ENCODE measurements around the gene SPATA19.

The SPATA19 gene

DNA sequence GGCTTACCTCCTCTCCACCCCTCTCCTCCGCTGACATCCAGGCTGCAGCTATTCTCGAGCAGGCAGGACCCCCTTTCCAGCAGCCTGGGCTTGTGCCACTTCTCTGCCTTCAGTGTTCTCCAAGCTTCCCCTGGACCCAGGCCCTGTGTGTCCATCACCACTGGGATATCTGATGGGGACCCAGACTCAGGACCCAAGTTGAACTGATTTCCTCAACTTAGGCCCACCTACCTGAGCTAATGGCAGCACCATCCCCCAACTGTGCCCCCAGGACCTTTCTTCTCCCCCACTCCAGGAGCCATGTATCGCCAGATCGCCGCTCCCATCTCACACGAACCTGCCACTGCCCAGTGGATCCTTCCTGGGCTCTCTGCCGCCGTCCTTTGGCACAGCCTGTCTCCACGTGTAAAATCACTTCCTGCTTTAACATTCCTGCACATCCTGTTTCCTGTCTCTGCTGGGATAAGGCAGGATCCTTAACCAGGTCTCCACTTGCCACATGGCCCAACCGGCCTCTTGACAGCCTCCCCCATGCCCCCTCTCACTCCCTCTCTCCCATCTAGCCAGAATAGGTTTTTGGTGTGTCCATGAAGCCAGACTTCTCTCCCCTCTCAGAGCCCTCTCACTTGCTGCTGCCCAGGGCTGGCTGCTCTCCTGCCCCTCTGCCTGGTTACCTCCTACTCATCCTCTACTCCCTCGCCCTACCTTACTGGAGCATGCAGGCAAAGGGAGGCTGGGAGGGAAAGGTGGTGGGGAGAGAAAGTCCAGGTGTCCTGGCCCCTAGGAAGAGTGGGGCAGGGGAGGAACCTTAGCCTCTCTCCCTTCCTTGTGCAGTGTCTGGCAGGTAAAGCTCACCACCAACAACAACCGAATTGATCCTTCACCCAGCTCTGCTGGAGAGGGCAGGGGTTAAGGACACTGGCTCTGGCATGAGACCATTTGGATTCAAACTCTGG lies 9.4 kb downstream of the SPATA19 start:
- DNase-seq (ENCODE audit: low read depth) = no peak

DNA sequence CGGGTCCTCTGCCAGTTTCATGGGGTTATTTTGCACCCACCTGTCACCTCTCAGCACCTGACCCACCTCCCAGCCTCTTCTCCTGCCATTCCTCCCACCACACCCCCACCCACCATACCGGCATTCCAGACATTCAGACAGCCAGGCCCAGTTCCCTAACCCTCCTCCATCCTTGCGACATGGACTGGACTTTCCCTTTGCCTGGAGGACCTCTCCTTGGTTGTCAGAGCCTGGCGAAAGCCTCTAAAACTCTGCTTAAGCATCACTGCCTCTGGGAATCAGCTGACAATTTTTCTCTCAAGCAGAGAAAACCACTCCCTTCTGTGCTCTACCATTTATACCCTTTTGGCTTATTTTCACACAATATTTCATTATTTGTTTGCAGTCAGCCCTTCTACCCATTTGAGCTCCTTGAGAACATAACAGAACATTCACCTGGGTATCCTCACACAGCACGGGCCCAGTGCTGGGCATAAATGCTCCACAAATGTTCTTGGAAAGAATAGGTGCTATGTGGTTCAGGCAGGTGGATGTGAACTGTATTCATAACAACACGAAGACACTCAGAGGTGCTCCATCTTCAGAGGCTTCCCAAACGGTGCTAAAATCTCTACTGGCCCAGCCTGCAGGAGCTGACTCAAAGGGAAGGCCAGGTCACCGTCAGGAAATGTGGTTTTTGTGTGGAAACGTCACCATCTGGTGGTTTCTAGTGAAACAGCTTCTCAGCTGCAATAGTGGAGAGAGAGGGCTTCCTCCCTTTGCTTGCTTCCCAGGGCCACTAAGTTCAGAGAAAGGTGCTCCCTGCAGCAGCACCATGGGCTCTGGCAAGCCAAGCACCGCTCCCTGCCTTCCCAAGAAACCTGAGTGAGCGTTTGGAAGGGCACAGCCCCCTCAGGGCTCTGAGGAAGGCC lies 10.4 kb downstream of the SPATA19 start:
- no peak for DNase-seq (ENCODE audit: low read depth)

DNA sequence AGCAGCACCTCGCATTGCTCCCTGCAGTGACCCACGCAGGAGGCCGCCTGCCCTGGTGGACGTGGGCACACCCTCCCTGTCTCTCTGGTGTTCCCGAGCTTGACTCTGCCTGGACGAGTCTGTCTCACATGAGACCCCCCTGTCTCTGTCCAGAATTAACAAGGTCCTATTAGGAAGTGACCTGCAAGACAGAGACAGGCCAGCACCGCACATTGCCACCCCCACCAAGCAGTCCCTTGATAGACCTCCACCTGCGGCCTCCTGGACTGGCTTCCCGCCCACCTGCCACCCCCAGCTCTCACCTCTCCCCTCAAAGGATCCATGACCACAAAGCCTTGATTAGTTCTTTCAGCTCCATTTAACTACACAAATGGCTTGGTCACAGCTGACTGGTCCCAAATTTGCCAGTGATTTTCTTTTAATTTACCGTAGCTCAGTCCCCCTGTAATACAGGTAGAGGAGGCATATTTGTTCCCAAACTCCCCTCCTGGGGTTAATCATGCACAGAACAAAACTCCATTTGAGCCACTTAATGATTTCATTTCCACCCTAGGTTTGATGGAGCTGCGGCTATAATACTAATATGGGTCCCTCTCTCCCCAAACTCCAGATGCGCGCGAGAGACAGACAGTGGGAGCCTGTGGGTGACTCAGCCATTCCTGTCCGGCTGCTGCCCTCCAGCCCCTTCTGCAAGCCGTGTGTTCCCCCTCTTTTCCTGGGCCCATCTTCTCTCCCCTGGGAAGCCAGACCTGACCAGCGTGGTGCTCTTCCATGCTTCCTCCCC lies 11.2 kb downstream of the SPATA19 start:
- DNase-seq (ENCODE audit: low read depth) = no peak

DNA sequence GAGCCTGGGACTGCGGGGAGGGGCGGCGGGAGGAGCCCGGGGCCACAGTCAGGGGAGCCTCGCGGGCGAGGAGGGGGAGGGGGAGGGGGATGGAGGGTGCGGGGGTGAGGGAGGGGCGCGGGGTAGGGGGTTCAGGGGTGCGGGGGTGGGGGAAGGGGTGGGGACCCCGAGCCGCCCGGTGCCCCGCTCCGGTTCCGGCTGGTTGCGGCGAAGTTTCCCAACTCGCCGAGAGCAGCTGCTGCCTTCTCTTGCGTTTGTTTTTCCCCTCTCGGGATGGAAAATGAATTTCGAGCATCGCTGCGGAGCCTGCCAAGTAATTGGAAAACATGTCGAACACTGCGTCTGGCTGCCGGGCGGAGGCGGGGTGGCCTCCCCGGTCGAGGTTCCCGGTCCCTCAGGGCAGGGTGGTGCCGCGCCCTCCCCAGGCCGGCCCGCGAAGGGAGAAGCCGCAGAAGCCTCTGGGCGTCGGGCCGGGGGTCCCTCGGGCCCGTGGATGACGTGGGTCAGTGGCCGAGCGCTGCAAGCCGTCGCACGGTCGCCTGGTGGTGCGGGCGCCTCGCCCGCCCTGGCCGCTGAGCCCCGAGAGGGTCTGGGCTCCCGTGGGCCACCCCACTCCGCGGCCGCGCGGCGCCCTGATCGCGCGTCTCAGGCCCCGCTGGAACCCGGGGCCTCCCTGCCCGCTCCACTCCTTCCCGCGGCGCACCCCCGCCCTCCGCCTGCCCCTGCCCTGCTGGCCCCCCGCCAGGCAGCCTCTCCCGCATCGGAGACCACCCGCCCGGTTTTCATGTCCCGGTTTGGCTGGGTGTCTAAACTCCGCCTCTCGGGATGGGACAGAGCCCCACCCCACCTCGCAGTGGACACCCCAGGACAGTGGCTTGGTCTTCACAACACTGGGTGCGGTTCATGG lies 12.1 kb downstream of the SPATA19 start:
- DNase-seq (ENCODE audit: low read depth) = no peak

DNA sequence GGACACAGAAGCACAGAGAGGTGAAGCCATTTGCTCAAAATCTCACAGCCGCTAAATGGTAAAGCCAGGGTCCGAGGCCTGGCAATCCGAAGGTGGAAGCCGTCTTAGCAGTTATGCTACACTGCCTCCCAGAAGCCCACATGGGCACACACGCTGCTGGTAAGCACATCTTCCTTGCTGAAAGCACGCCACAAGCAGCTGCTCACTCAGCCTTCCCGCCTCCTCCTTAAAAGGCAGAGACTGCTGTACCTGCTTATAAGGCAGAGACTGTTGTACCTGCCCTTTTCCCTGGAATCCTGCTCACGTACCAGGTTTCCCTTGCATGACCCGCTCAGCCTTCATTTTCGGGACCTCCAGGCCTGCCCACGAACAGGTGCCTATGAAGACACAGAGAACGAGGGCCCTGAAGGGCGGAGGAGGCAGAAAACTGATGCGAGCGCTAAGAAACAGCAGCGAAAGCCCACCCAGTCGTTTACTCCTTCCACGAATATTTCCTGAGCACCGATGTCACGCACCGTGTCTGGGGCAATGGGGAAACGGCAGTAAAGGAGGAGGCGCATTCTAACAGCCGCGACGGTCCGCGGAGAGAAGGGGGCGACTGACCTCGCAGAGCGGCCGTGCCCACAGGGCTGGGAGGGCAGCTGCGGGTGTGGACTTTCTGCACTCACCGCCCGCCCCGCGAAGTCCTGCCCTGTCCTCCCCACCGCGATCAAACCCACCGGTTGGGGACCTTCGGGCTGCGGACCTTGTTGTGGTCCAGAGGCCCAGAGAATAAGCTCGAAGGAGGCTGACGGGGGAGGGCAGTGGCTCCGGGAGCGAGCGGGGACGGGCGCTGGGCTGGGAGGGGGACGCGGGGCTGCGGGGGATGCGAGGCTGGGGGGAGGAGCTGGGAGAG lies 13.0 kb downstream of the SPATA19 start:
- no peak for DNase-seq (ENCODE audit: low read depth)

DNA sequence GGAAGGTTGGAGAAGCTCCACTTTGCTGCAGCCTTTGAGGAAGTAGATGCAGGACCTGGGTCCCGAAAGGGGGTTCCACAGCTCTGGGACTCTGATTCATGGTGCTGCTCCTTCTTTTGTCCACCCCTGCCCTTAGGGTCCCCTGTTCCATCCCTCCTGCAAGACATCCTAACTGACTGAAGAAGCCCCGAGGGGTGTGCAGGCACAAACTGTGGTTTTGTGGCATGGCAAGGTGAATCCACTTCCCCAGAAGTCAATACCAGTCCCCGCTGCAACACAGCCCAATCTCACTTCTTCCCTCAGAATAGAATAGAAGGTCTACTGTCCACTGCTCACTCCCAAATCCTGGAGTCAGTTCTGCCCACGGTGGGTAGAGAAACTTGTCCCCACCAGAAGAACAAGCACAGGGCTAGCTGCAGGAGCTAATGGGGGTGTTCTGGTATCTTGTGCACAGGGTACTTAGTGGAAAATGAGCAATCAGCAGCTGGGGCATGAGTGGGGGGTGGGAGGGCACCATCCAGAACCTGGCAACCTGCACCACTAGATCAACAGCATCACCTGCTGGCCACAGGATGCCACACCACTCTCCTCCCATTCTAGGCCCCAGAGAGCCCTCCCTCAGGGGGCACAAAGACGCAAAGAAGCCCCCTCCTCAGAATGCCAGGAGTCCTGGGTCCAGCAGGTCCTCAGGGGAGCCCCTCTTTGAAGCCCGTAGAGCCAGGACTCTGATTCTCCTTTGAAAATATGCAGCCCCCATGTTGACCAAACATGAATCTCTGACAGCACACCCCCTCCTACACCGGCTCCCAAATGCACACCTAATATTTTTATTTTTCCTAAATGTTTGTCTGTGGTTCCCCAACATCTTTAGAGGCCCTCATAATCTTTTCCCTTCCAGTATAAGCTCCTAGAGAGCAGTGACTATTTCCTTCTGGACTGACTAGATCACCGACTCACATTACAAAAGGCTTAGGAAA lies 14.1 kb downstream of the SPATA19 start:
- DNase-seq (ENCODE audit: low read depth) = no peak

DNA sequence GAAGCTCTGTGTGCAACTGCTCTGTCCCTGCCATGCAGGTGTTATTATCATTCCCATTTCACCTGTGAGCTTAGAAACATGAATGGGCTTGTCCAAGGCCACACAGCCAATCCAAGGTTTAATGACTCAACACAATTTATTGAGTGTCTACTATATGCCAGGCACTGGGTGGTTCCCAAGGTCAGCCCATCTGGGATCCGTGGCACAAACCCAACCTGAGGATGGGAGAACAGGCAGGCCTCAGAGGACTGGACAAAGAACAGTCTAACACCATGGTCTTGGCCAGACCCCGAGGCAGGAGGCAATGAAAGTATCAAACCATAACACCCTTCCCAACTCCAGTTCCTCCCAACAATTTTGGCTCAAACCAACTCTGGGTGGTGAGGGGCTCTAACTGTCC lies 15.7 kb downstream of the SPATA19 start:
- no peak for DNase-seq (ENCODE audit: low read depth)

DNA sequence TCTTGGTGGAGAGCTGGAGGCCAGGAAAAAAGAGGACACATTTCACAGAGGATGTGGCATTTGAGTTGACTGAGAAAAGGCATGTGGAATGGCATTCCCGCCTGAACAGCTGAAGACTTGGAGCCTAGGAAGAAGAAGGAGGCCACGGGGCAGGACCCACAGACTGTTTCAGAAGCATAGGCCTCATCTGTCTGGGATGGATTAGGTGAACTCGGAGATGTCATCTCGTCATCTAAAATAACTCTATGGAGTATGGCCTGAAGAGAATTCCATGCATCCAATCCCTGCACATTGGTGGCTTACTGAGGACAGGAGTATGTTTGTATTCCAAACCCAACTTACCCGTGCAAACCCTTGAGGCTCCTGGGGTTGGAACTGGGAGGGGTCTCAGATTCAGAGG lies 16.4 kb downstream of the SPATA19 start:
- no peak for DNase-seq (ENCODE audit: low read depth)

DNA sequence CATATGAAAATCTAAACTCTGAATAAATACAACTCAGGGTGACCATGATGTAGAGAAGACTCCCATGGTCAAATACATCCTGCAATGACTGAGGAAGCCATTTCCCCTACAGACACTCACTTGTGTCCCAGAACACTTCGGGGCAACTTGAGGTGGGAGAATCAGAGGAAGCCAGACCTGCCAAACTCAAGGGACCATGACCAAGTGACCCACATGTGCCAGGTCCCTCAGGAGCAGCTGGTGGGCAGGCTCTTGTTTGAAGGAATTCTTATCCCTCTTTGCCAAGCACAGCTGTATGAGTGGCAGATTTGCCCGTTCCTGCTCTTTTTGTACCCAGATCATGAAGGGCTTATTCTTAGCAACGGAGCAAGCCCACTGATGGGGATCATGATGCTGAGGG lies 17.8 kb downstream of the SPATA19 start:
- no peak for DNase-seq (ENCODE audit: low read depth)

DNA sequence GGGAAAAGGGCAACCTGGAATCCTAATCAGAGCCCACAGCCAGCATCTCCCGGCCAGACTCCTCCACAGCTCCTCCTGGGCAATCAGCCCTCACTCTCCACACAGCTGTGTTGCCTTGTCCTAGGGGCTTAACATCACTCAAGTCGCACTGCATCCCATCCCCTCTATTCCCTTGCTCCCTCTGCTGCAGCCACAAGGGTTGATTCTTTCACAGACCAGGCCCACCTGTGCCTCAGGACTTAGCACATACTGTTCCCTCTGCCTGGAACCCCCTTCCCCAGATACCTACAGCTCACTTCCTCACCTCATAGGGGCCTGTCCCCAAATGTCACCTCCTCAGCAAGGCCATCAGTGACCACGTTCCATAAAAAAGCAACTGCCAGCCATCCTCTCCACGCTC lies 18.4 kb downstream of the SPATA19 start:
- DNase-seq (ENCODE audit: low read depth) = no peak

DNA sequence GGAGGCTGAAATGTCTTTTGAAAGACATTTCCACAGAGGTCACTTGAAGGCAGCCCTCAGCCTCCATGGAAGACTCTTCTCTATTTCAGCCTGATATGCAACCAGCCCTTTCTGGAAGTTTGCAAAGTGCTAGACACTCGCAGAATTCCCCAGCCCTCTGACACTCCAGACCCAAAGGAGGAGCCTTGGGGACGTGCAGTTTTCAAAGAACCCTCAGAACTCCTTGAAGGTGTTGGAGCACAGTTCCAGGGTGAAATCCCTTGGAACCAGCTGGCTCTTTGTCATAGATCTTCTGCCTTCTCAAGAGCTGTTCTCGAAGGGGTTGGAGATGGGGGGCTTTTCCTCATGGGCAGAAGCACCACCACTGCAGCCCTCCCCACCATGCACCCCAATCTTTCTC lies 19.6 kb downstream of the SPATA19 start:
- DNase-seq (ENCODE audit: low read depth) = no peak

DNA sequence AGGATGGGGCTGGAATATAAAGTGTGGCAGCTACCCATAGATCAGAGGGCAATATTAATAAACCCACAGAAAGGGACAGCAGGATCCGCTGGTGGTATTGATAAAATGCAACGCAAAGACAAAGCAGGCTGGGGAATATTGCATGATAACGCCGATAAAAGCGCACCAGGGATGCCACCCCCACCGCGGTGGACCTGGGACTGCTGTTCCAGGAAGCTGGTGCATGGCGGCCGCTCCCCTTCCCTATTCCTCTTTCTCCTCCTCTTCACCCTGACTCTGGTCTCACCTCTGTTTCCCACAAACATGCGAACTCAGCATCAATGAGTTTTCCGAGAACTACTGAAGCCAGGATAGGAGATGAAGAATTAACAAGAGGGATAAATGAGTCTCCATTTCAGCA lies 20.2 kb downstream of the SPATA19 start:
- DNase-seq (ENCODE audit: low read depth) = no peak

DNA sequence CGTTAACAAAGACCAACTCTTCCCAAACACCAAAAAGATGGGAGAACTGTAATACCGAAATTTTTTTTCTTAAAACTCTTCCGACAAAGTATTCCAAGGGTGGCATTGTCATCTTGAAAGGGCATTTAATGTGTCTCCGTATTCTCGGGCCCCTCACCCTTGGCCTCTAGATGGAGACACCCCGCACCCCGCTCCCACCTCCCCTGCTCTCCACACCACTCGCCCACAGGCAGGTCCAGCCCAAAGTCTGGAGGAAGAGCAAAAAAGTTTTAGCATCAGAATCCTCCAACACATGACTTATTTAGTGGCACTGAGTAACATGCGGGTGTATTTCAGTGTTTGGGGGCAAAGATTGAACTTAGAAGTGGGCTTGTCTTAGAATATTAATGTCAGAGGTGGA lies 20.7 kb downstream of the SPATA19 start:
- no peak for DNase-seq (ENCODE audit: low read depth)

DNA sequence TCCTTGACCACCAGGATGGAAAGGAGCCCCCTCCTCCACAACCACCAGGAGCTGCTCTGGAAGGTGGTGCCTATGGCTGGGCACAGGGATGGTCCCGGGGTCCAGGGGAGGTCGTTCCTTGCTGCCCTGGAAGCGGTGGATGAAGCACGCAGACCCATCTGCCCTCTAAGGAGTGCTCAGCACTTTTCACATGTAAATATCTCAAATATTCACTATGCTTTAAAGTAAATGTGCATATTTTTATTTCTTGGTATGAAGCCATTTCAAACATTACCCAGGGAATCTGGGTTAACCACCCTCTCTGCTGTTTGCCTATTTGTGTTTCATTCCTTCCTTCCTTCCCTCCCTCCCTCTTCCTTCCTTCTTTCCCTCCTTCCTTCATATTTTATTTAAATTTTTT lies 21.7 kb downstream of the SPATA19 start:
- no peak for DNase-seq (ENCODE audit: low read depth)

DNA sequence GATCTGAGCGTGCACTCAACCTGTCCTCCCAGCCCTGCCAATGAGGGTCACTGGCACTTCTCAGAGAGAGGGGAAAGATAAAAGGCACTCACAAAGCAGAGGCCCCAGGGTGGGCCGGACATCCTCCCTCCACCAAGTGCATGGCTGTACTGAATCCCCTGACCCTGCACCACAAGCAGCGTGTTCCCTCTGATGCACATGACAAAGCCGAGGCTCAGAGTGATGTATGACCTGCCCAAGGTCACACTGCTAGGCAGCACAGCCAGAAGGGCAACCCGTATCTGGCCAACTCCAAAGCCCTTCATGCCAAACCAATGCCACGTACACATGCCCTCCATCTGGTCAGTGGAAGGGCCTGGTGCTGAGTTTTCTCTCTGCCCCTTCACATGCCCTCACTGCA lies 22.1 kb downstream of the SPATA19 start:
- DNase-seq (ENCODE audit: low read depth) = no peak

DNA sequence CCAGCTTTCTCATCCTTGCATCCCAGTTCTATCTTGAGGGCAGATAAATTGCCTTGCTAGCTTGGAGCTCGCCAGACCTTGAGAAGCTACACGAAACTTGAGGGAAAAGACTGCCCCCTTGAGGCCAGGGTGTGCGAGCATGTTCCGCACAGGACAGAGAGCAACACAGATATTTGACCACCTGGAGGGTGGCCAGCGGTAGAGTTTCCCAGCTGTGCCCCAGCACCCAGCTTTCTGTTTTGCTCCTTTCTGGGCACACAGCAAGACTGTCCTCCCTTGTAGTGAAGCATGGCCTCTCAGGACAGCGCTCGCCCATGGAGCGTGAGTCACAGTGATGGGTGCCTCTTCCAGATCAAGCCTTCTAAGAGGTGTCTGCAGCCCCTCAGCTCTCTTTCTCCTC lies 23.5 kb downstream of the SPATA19 start:
- DNase-seq (ENCODE audit: low read depth) = no peak

DNA sequence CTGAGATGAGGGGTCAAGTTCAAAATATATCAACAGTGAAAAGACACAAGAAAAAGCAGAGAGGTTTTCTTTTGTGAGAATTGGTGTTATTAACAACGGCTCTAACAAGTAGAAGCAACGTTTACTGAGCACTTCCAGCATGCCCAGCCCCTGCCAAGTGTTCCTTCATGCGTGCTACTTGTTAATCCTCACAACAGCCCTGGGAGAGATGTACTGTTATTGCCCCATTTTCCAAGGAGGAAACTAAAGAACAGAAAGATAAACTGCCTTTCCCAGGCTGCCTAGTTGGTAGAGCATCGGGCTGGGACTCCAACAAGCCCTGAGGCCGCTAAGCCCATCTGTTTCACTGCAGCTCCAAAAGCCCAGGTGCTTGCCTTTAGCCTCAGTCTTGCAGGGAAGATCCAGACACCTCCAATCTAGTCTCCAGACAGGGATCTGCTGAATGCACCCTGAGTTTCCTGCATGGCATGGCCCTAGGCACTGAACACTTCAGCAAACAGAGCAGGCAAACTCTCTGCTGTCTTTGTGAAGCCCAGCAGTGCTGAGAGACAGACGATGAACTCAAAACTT lies 25.5 kb downstream of the SPATA19 start:
- DNase-seq (ENCODE audit: low read depth) = no peak

DNA sequence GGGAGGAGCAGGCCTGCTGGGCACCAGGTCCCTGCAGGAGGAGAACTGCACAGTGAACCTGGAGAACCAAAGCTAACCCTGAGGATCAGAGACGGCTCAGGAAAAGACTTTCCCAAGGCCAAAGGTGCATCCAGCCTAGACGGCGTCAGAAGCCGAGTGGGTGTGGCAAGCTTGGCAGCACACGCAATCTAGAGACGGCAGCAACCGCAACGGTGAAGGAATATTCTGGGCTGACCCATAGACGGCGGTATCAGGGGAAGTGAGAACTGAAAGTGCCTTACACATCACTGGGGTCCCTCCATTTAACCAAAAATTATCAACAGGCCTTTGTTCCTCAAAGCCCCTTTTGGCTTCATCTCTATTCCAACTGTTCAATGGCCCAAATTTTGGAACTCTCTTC lies 26.2 kb downstream of the SPATA19 start:
- DNase-seq (ENCODE audit: low read depth) = no peak

DNA sequence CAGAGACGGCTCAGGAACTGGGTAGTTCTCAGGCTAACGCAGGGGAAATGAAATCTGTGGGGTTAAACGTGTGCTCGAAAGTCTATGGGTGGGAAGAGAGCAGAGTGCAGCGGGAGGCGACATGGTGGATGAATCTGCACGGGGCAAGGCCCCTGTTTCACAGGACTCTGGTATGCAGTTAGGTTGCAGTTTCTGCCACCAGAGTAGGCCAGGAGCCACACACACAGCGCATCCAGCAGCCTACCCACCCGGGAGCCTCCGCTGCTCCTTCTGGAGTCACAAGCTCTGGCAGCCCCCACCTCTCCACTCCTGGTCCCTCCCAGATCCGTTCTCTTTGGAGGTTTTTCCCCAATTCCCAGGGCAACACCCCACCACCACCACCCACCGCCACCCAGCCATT lies 27.0 kb downstream of the SPATA19 start:
- DNase-seq (ENCODE audit: low read depth) = no peak
